SK-N-SH (cell line): ENCODE data around the gene GRIA1.

Experiments
- FOXJ3 ChIP-seq: sonication (generic); formaldehyde crosslinking; IDR thresholded peaks from 2 replicates; pipeline ENCODE4 v1.5.1; 2020; ENCODE audit warnings: mild to moderate bottlenecking, missing genetic modification reagents
- FOXM1 ChIP-seq: IDR thresholded peaks from 2 replicates; pipeline ENCODE4 v1.4.0; 2012; ENCODE audit warnings: low read depth, mild to moderate bottlenecking
- RFX5 ChIP-seq: IDR thresholded peaks from 2 replicates; pipeline ENCODE4 v1.6.1; 2012; ENCODE audit warnings: mild to moderate bottlenecking, improper control_type of control experiment, low read length
- TAF1 ChIP-seq: IDR thresholded peaks from 2 replicates; pipeline ENCODE4 v1.6.1; 2012; ENCODE audit warnings: low read depth, mild to moderate bottlenecking, low read length, moderate library complexity, borderline replicate concordance
- TF ChIP-seq, protein P1 (sequence below): fragments of 200-600 bp; sonication (generic); IDR thresholded peaks from 2 replicates; pipeline ENCODE4 v1.6.1; 2017; ENCODE audit warnings: antibody characterized with exemption, mild to moderate bottlenecking, moderate library complexity
- TF ChIP-seq, protein P2 (sequence below): IDR thresholded peaks from 2 replicates; pipeline ENCODE4 v1.4.0; 2012; ENCODE audit warnings: low read depth, borderline replicate concordance

DNA sequence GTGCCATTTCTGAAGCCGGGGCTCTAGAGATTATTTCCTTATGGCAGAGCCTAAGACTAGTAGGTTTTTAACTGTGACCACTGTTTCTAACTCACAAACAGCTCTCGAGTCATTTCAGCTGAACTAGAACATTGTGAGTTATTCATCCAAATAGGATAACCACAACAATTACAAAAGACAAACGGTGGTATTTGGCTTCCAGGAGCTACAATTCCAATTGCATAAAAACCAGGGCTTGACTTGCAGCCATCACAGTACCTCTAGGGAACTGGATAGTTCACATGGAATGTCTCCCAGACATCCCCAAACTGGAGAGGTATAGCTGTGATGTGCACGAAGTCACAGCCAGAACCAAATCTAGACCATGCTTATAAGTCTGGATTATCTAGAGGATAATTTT lies 323.4 kb downstream of the GRIA1 start:
- no peak for TF ChIP-seq FOXM1
- TF ChIP-seq RFX5 = no peak
- TF ChIP-seq, protein P1, sequence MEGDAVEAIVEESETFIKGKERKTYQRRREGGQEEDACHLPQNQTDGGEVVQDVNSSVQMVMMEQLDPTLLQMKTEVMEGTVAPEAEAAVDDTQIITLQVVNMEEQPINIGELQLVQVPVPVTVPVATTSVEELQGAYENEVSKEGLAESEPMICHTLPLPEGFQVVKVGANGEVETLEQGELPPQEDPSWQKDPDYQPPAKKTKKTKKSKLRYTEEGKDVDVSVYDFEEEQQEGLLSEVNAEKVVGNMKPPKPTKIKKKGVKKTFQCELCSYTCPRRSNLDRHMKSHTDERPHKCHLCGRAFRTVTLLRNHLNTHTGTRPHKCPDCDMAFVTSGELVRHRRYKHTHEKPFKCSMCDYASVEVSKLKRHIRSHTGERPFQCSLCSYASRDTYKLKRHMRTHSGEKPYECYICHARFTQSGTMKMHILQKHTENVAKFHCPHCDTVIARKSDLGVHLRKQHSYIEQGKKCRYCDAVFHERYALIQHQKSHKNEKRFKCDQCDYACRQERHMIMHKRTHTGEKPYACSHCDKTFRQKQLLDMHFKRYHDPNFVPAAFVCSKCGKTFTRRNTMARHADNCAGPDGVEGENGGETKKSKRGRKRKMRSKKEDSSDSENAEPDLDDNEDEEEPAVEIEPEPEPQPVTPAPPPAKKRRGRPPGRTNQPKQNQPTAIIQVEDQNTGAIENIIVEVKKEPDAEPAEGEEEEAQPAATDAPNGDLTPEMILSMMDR = no peak
- TF ChIP-seq TAF1 = no peak
- TF ChIP-seq FOXJ3 (CRISPR knock-in tag) = no peak
- TF ChIP-seq, protein P2, sequence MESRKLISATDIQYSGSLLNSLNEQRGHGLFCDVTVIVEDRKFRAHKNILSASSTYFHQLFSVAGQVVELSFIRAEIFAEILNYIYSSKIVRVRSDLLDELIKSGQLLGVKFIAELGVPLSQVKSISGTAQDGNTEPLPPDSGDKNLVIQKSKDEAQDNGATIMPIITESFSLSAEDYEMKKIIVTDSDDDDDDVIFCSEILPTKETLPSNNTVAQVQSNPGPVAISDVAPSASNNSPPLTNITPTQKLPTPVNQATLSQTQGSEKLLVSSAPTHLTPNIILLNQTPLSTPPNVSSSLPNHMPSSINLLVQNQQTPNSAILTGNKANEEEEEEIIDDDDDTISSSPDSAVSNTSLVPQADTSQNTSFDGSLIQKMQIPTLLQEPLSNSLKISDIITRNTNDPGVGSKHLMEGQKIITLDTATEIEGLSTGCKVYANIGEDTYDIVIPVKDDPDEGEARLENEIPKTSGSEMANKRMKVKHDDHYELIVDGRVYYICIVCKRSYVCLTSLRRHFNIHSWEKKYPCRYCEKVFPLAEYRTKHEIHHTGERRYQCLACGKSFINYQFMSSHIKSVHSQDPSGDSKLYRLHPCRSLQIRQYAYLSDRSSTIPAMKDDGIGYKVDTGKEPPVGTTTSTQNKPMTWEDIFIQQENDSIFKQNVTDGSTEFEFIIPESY = no peak
